Measurements from ENCODE around the gene FBRSL1. TPM values are rescaled to one million over a fixed set of nuclear protein-coding genes. Genes with fewer than 3 reads are reported as not detected.

Gene FBRSL1
- total and polyA plus RNA-seq, 11 donors: 23.0 to 88.2 (median 40.0) TPM

GRCh38 chr12:132520421-132521199 lies 30.7 kb downstream of the FBRSL1 start:
- ATAC-seq: peak in 1 of 4 donors; percentile 31
- H3K4me1 ChIP-seq: peaks cover 0 to 56% (median 9%) of the 10 kb centered on the region in 12 donors
- H3K9me3 ChIP-seq: peaks cover 0 to 10% (median 3%) of the 10 kb centered on the region in 12 donors
- WGBS, 4 donors: 55 to 70% (median 61%) methylated on average over 12 to 17 of the region's 17 CpGs
- DNase-seq: no peak
- no peak overlapping the region for H3K4me3 ChIP-seq
- H3K27me3 ChIP-seq: no peaks in the 10 kb centered on the region
- H3K27ac ChIP-seq: no peak overlapping the region
- intact Hi-C loops (cut with DNase I): loop anchor here in 5 of 10 donors (5.0 to 10.0 kb wide), 3 partner anchors 96 to 366 kb away; no protein-coding TSS in a partner anchor
- peaks cover 0 to 20% (median 0%) of the 10 kb centered on the region in 9 donors for H3K36me3 ChIP-seq
- TF ChIP-seq POLR2A (IDR thresholded peaks at IDR 0.05) (no peak), CTCF (IDR thresholded peaks at IDR 0.05) (no peak)

GRCh38 chr12:132521200-132521580 lies 31.2 kb downstream of the FBRSL1 start:
- no peak for TF ChIP-seq CTCF (IDR thresholded peaks at IDR 0.05)
- TF ChIP-seq POLR2A (IDR thresholded peaks at IDR 0.05): no peak
- ATAC-seq (no peak), DNase-seq (no peak)
- H3K27ac ChIP-seq: no peak overlapping the region
- no peak overlapping the region for H3K4me3 ChIP-seq
- peaks cover 0 to 23% (median 3%) of the 10 kb centered on the region in 9 donors for H3K36me3 ChIP-seq
- peaks cover 0 to 62% (median 9%) of the 10 kb centered on the region in 12 donors for H3K4me1 ChIP-seq
- intact Hi-C loops (cut with DNase I): loop anchor here in 5 of 10 donors (5.0 to 10.0 kb wide), 3 partner anchors 96 to 366 kb away; no protein-coding TSS in a partner anchor
- 81 to 88% (median 85%) methylated on average over 5 to 15 of the region's 15 CpGs for WGBS, 4 donors
- H3K27me3 ChIP-seq: no peaks in the 10 kb centered on the region
- peaks cover 0 to 5% (median under 1%) of the 10 kb centered on the region in 12 donors for H3K9me3 ChIP-seq

GRCh38 chr12:132521712-132522292 lies 31.9 kb downstream of the FBRSL1 start:
- H3K27ac ChIP-seq: no peak overlapping the region
- intact Hi-C loops (cut with DNase I): loop anchor here in 7 of 10 donors (2.0 to 10.0 kb wide), 4 partner anchors 97 to 367 kb away; no protein-coding TSS in a partner anchor
- peaks cover 0 to 64% (median 9%) of the 10 kb centered on the region in 12 donors for H3K4me1 ChIP-seq
- TF ChIP-seq POLR2A (IDR thresholded peaks at IDR 0.05): no peak
- no peak for TF ChIP-seq CTCF (IDR thresholded peaks at IDR 0.05)
- peaks cover 0 to 5% (median 0%) of the 10 kb centered on the region in 12 donors for H3K9me3 ChIP-seq
- peaks cover 0 to 19% (median 3%) of the 10 kb centered on the region in 9 donors for H3K36me3 ChIP-seq
- H3K4me3 ChIP-seq: no peak overlapping the region
- ATAC-seq: no peak
- no peaks in the 10 kb centered on the region for H3K27me3 ChIP-seq
- DNase-seq: no peak
- 85 to 89% (median 87%) methylated on average over 11 to 27 of the region's 27 CpGs for WGBS, 4 donors

All from heart left ventricle (tissue), 16 donors.